Skin of body (tissue), 2 donors: ENCODE data around the gene RASGEF1C. TPM values are rescaled to one million over a fixed set of nuclear protein-coding genes. Genes with fewer than 3 reads are reported as not detected.
"Not testable (repeated sequence)": the region's sequence is repeated elsewhere in the genome, so short reads cannot be mapped to it uniquely, and the experiment has no call there.

Experiments
- DNase-seq: peaks from one replicate; lab custom pipeline; 2025; lab: John Stamatoyannopoulos, UW
- total RNA-seq: library from RNA; depleted of rRNA; stranded (reverse); fragments of >200 nt; gene quantifications from one replicate; pipeline ENCODE4 v1.2.3, GENCODE V29; 2014

RASGEF1C gene
- total RNA-seq, 1 donor from 2014 or later = 0.79 TPM

DNA sequence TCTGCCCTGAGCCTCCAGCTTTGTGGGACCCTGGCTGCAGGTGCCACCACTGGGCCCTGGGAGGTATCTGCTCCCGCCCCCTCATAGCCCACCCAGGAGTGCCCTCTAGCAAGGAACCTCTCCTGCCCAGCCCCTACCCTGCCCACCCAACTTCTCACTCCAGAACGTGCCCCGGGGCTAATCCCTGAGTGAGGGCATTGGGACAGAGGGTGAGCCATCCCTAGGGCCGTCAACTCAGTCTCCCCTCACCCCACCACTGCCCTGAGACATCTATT lies 2.7 kb upstream of the RASGEF1C start:
- DNase-seq = no peak

- no peak for DNase-seq
Observed at GRCh38 chr5:180210961-180211760, 2.1 kb upstream of the RASGEF1C start.

GRCh38 chr5:180210077-180210476 lies 1.1 kb upstream of the RASGEF1C start:
- not testable (repeated sequence) for DNase-seq

DNA sequence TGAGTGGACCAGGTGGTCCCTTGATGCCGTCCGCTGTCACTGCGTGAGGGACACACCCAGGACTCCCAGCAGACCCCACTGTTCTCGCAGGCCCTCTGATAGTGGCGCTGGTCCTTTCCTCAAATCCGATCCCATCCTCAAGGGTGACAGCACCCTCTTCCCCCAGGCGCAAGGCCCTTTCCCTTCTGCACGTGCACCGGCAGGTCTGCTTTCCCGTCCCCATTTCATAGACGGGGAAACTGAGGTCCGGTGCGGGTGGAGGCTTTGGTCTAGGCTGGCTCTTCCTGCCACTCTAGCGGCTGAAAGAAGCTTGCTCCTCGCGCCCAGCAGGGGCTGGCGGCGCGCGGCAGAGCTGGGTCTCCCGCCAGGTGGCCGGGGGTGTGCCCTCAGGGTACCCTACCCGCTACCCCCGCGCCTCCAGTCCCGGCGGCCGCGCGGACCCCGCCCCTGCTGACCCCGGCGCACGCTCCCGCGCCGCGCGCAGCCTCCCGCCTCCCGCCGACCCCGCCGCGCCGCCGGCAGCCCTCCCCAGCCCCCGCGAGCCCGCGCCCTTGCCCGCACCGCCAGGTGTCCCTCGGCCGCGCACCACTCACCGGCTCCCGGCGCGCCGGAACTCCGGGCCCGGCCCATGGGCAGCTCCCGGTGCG lies 453 bp downstream of the RASGEF1C start:
- no peak for DNase-seq

DNA sequence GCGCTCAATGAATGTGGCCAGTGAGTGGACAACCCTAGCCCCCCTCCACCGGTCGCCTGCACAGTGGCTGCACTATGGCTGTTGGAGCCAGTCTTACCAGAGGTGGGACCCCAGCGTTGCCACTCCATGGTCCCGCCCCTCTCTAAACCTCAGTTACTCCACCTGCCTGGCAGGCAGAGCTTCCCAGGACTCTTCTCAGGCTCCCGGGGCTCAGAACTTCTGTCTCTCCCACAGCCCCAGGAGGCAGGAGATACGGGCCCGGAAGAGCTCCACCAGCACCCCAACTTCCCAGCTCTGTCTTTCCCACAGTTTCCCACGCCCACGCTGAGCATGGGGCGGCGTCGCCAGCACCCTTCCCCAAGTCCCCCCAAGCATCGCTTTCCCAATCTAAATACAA lies 975 bp downstream of the RASGEF1C start:
- no peak for DNase-seq

DNA sequence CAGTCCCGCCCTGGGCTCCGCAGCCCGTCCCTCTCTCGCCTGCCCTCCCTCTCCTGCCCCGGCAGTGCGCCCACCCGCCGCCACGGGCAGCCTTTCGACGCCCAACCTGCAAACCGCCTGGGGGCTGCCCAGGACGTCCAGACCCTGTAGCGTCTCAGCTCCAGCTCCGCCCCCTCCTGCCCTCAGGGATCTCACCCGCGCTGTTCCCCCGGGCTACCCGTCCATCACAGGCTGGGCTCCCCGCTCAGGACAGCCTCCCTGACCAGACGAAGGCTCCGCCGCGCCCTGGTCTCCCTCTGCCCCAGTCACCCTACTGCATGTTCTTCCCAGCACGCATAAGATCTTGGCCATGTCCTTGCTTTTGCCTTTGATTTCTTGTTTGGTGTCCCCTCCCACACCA lies 1.4 kb downstream of the RASGEF1C start:
- DNase-seq = no peak

- no peak for DNase-seq
Observed at GRCh38 chr5:180206993-180207392, 2.0 kb downstream of the RASGEF1C start.

DNA sequence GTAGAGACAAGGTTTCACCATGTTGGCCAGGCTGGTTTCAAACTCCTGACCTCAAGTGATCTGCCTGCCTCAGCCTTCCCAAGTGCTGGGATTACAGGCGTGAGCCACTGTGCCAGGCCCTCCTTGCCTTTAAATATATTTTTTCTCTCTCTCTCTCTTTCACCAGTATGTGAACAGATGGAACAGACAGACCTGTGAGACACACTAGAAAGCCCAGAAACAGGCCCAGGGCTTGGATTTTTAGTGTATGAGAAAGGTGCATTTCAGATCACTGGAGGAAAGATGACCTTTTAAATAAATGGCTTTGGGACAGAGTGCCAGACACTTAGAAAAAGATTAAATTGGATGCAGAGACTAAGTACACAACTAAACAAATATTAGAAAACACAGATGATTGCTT lies 3.1 kb downstream of the RASGEF1C start:
- DNase-seq = no peak

DNA sequence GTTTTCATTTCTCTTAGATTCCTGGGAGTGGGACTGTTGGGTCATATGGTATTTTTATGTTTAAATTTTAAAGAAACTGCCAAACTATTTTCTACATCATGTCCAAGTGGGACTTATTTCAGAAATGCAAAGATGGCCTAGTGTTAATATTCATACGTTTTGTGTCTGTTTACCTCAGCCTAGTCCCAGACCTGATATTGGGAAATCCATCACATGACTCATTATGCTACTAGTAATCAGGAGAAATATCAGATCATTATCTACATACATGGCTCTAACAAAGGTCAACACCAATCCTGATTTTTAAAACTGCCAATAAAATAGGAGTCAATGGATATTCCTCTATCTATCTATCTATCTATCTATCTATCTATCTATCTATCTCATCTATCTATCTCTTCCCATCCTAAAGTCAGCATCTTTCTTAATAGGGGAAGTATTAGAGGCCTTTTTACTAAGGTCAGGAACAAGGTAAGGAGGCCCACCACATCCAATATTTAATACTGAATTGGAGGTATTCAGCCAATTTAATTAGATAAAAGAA lies 4.7 kb downstream of the RASGEF1C start:
- DNase-seq = no peak

- no peak for DNase-seq
Observed at GRCh38 chr5:180202939-180203573, 6.0 kb downstream of the RASGEF1C start.

- no peak for DNase-seq
Observed at GRCh38 chr5:180201051-180201987, 7.7 kb downstream of the RASGEF1C start.

- no peak for DNase-seq
Observed at GRCh38 chr5:180199390-180199789, 9.6 kb downstream of the RASGEF1C start.

DNA sequence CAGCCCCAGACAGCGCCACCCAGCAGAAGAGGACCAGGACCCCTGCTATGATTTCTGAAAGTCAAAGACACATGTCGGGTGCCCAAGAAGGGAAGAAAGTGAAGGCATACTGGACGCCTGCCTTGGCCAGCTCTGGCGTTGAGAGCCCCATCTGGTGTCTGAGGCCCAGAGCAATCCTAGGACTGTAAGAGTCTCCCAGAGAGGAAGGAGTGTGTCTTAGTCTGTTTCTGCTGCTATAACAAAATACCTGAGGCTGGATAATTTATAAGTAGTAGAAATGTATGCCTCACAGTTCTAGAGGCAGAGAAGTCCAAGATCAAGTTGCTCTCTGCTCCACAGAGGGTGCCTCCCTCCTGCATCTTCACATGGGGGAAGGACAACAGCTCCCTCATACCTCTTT lies 10.8 kb downstream of the RASGEF1C start:
- no peak for DNase-seq

GRCh38 chr5:180197016-180197702 lies 11.9 kb downstream of the RASGEF1C start:
- DNase-seq = no peak

- no peak for DNase-seq
Observed at GRCh38 chr5:180194410-180195345, 14.3 kb downstream of the RASGEF1C start.

GRCh38 chr5:180193749-180194375 lies 15.1 kb downstream of the RASGEF1C start:
- DNase-seq = no peak

- DNase-seq = no peak
Observed at GRCh38 chr5:180191716-180192115, 17.3 kb downstream of the RASGEF1C start.

GRCh38 chr5:180187767-180188166 lies 21.2 kb downstream of the RASGEF1C start:
- no peak for DNase-seq

- no peak for DNase-seq
Observed at GRCh38 chr5:180180846-180181245, 28.2 kb downstream of the RASGEF1C start.
